ENCODE results near the gene FTH1.
A peak's percentile ranks its signal among the peaks of the same experiment; 100 is the strongest.
"Not testable (repeated sequence)": the region's sequence is repeated elsewhere in the genome, so short reads cannot be mapped to it uniquely, and the experiment has no call there.

FTH1 gene

GRCh38 chr11:61964058-61964665 is 3.3 kb downstream of the FTH1 start:
- DNase-seq (ENCODE audit: low spot score): no peak

- no peak for DNase-seq (ENCODE audit: low spot score)
These were observed 4.0 kb downstream of the FTH1 start for GRCh38 chr11:61963282-61964057.

- DNase-seq (ENCODE audit: low spot score): no peak
These were observed 4.5 kb downstream of the FTH1 start for GRCh38 chr11:61963016-61963281.

- DNase-seq (ENCODE audit: low spot score): no peak
These were observed 5.0 kb downstream of the FTH1 start for GRCh38 chr11:61962213-61963015.

GRCh38 chr11:61961570-61962212 is 5.7 kb downstream of the FTH1 start:
- DNase-seq (ENCODE audit: low spot score): no peak

GRCh38 chr11:61960532-61960931 is 6.9 kb downstream of the FTH1 start:
- DNase-seq (ENCODE audit: low spot score): no peak

GRCh38 chr11:61959678-61960077 is 7.8 kb downstream of the FTH1 start:
- DNase-seq (ENCODE audit: low spot score): no peak

GRCh38 chr11:61959114-61959513 is 8.3 kb downstream of the FTH1 start:
- DNase-seq (ENCODE audit: low spot score): no peak

- DNase-seq (ENCODE audit: low spot score): no peak
These were observed 8.8 kb downstream of the FTH1 start for GRCh38 chr11:61958590-61958989.

GRCh38 chr11:61957021-61957770 is 10.2 kb downstream of the FTH1 start:
- DNase-seq (ENCODE audit: low spot score): no peak

GRCh38 chr11:61956191-61957020 is 11.0 kb downstream of the FTH1 start:
- no peak for DNase-seq (ENCODE audit: low spot score)

GRCh38 chr11:61955422-61956135 is 11.9 kb downstream of the FTH1 start:
- no peak for DNase-seq (ENCODE audit: low spot score)

- peak; percentile 65 for DNase-seq (ENCODE audit: low spot score)
These were observed 12.5 kb downstream of the FTH1 start for GRCh38 chr11:61954851-61955421.

- no peak for DNase-seq (ENCODE audit: low spot score)
These were observed 13.2 kb downstream of the FTH1 start for GRCh38 chr11:61954106-61954850.

- DNase-seq (ENCODE audit: low spot score): not testable (repeated sequence)
These were observed 13.8 kb downstream of the FTH1 start for GRCh38 chr11:61953632-61954031.

- no peak for DNase-seq (ENCODE audit: low spot score)
These were observed 14.6 kb downstream of the FTH1 start for GRCh38 chr11:61952882-61953281.

GRCh38 chr11:61951484-61952135 is 15.8 kb downstream of the FTH1 start:
- no peak for DNase-seq (ENCODE audit: low spot score)

GRCh38 chr11:61950035-61950547 is 17.3 kb downstream of the FTH1 start, which contains the start of gene BEST1:
TSS of gene BEST1 (plus strand) at chr11:61950351. CDS start at chr11:61951807, 1,456 bp downstream.
- DNase-seq (ENCODE audit: low spot score): no peak

All from SK-N-DZ (cell line).